Peyer's patch (tissue), 4 donors: ENCODE data around the gene SLC2A4RG.

Experiments used
- CTCF ChIP-seq, 6 experiments: fragments of 450-650 bp in 4 of 6; fragments of 200-600 bp in 2 of 6; sonication (generic) in 1 of 6; IDR thresholded peaks; one replicate each; pipeline ENCODE4 v1.5.1; 2017 to 2019; ENCODE audit warnings: antibody characterized with exemption in 6 of 6, mild to moderate bottlenecking in 3 of 6, moderate library complexity in 1 of 6
- POLR2A ChIP-seq, 2 donors: fragments of 450-650 bp; IDR thresholded peaks; one replicate each; pipeline ENCODE4 v1.5.1; 2017; ENCODE audit warnings: antibody characterized with exemption in 2 of 2, mild to moderate bottlenecking in 2 of 2, moderate library complexity in 2 of 2

- TF ChIP-seq CTCF (IDR thresholded peaks at IDR 0.05) (no peak), POLR2A (IDR thresholded peaks at IDR 0.05) (no peak)
These were observed 572 bp downstream of the SLC2A4RG start for GRCh38 chr20:63740070-63740626.
